Measurements from ENCODE around the gene ITPKB.

Gene ITPKB

GRCh38 chr1:226677027-226678020, 61.8 kb downstream of the ITPKB start:
- no peak for TF ChIP-seq CTCF (IDR thresholded peaks at IDR 0.05; ENCODE audit: insufficient read depth, low read length, missing control alignments)
- no peak overlapping the region for H3K4me3 ChIP-seq (ENCODE audit: low read depth, low read length)
- ChIA-PET POLR2A (interaction anchor here (0.6 to 1.3 kb wide), 4 partner anchors 13 to 140 kb away, joined by 3 to 7 read pairs (median 4); no protein-coding TSS in a partner anchor), CTCF (interaction anchor here (1.4 to 1.6 kb wide), 3 partner anchors 13 to 152 kb away, joined by 3 to 4 read pairs (median 3); no protein-coding TSS in a partner anchor)
- DNase-seq (ENCODE audit: low read depth, low spot score): peak; percentile 69

GRCh38 chr1:226676381-226676780, 62.7 kb downstream of the ITPKB start:
- no peak for DNase-seq (ENCODE audit: low read depth, low spot score)
- ChIA-PET POLR2A (interaction anchor here (0.6 to 1.3 kb wide), 4 partner anchors 12 to 140 kb away, joined by 3 to 7 read pairs (median 4); no protein-coding TSS in a partner anchor), CTCF (interaction anchor here (1.4 to 1.6 kb wide), 3 partner anchors 12 to 153 kb away, joined by 3 to 4 read pairs (median 3); no protein-coding TSS in a partner anchor)
- H3K4me3 ChIP-seq (ENCODE audit: low read depth, low read length): no peak overlapping the region
- TF ChIP-seq CTCF (IDR thresholded peaks at IDR 0.05; ENCODE audit: insufficient read depth, low read length, missing control alignments): no peak

GRCh38 chr1:226675715-226676357, 63.2 kb downstream of the ITPKB start:
- CTCF ChIA-PET: interaction anchor here (1.5 to 1.6 kb wide), 2 partner anchors 12 to 153 kb away, joined by 3 to 4 read pairs; no protein-coding TSS in a partner anchor

GRCh38 chr1:226674892-226675714, 64.0 kb downstream of the ITPKB start:
- ChIA-PET CTCF (interaction anchor here (1.5 kb wide), 1 partner anchor 10 kb away, joined by 5 read pairs; no protein-coding TSS in a partner anchor), POLR2A (no interaction called here)
- no peak overlapping the region for H3K4me3 ChIP-seq (ENCODE audit: low read depth, low read length)
- DNase-seq (ENCODE audit: low read depth, low spot score): no peak
- no peak for TF ChIP-seq CTCF (IDR thresholded peaks at IDR 0.05; ENCODE audit: insufficient read depth, low read length, missing control alignments)

More at GRCh38 chr1:226675715-226676357, 63.2 kb downstream of the ITPKB start:
- POLR2A ChIA-PET: no interaction called here
- no peak overlapping the region for H3K4me3 ChIP-seq (ENCODE audit: low read depth, low read length)
- no peak for DNase-seq (ENCODE audit: low read depth, low spot score)
- no peak for TF ChIP-seq CTCF (IDR thresholded peaks at IDR 0.05; ENCODE audit: insufficient read depth, low read length, missing control alignments)

- ChIA-PET CTCF (interaction anchor here (1.2 to 1.9 kb wide), 2 partner anchors 8 to 46 kb away, joined by 3 to 5 read pairs; no protein-coding TSS in a partner anchor), POLR2A (no interaction called here)
- H3K4me3 ChIP-seq (ENCODE audit: low read depth, low read length): no peak overlapping the region
- DNase-seq (ENCODE audit: low read depth, low spot score): no peak
- TF ChIP-seq CTCF (IDR thresholded peaks at IDR 0.05; ENCODE audit: insufficient read depth, low read length, missing control alignments): no peak
Observed at GRCh38 chr1:226672339-226672762, 66.7 kb downstream of the ITPKB start.

All from AG04449 (cell line).